IPS DF 4.7 (cell line): Measurements from ENCODE around the gene HPCAL1.

Experiments used
- DNase-seq: peaks from one replicate; pipeline ENCODE4 v3.0.0-alpha.2; 2013; ENCODE audit warnings: low spot score; ENCODE audit errors: extremely low read depth

The HPCAL1 gene

DNA sequence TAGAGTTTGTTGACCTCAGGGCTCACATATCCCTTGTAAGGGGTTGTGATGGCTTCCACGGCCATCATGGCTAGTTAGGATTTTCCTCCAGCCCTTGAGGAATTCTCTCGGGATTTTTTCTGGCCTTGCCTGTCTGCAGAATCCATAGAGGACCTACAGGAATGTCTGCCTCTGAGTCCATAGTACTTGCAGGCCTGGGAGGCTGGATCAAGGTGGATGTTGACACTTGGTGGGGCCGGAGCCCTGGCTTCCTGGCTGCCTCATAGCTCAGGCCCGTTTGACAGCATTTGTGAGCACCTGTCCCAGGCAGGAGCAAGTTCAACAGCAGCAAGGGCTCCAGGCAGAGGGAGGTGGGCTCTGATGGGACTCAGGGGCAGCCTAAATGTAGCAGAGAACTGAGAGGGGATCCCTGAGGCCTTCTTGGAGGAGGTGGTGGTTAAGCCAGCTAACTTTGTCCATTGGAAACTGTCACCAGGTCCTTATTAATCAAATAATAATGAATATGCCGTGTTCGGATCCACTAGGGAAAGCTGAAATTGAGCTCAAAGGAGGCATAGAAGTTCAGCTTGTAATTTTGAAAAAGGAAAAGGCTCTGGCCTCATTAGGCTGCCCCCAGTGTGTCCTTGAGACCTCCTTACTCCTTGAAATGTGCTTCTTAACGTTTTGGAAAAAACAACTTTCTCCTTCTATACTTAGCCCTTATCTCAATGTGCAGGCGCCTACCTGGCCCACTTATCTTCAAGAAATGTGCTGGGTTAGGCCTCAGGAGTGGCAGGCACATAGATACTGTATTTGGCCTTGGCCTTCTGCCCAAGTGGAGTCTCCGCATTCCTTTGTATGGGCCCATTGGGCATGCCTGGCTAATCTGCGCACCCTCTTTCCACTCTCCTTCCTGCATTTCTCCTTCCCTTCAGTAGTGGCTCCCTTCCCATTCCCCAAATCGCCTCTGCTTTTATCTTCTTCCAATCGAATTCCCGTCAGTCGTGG is 66.9 kb downstream of the HPCAL1 start:
- no peak for DNase-seq

DNA sequence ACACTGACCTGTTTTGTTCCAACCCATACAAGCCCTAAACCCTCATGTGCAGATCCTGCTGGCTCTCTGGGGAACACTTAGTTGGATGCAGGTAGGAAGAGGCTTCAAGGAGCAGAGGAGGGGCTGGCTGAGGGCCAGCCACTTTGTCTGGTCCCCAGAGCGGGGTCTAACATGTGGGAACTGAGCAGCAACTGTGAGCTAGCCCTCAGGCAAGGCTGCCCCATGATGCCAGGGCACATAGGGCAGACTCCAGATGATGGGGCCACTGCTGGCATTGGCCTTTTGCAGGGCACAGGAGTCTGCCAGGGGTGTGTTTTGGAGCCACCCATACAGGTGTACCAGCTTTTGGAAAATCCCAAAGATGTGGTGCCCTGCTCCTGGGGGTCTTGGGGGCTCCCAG is 67.7 kb downstream of the HPCAL1 start:
- no peak for DNase-seq

DNA sequence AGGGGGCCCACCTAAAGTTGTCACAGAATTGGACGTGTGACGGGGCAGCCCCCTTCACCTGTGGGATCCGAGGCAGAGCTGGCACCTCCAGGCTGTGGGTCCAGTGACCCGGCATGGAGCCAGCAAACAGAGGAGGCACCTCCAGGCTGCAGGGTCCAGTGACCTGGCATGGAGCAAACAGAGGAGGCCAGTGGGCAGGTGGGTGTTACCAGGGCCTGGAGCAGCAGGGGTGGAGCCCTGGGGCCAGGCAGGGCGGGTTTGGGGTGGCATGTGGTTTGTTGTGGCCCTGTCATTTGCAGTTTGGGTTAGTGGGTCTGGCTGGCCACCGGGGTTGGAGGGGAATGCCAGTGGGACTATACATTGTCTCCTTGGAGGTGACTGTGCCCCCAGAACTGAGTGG is 68.2 kb downstream of the HPCAL1 start:
- DNase-seq = no peak

DNA sequence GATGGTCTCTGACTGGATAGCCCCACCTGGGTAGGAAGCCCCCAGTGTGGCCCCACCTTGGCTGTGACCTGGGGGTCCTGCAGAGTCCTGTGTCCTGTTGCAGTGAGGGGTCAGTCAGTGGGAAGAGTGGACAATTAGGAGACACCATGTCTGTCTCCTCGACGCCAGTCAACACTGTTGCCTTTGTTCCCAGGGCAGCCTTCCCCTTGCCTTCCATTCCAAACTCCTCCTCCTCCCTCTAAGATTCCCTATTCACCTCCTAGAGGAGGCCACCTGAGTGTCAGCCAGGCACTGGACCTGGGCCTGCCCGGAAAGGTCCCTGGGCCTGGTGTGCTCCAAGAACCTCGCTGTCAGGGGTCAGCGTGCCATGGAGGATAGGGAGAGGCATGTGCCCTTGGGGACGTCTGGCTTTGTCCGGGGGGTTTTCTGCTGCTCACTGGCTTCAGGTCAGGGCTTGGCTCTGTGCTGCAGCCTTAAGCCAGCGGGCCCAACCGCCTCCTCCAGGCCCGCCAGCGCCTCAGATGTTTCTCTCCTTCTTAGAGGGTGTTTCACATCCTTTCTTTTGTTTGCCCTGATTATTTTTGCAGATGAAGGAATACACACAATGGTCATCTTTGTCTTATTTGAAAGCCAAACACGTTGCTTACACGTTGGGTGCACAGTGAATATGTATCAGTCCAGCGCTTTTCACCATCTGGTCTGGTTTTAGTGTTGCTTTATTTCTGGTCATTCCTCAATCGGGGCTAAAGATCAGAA is 68.9 kb downstream of the HPCAL1 start:
- no peak for DNase-seq

DNA sequence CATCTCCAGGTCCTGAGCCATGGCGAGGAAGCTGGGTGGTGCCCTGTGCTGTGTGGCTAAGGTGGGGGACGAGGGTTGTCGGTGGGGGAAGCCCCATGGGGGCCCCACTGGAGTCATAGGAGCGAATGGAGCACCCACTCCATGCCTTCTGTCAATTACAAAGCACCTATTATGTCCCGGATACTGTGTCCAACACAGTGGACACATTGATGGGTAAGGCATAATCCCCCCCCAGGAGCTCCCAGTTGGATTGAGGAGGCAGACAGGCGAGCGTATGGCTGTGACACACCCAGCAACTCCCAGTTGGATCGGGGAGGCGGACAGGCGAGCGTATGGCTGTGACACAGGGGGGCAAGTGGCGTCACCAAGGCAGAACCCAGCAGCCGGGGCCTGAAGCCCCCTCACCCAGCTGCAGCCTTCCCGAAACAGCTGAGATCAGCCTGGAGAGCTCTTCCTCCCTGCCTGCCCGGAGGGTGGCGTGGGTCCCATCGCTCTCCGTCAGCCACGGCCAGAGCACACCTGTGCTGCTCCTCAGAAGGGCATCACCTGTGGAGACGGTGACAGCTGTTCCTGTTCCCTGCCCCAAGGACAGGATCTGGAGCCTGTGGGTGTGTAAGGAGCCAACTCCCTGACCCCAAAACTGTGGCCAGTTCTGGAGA is 69.6 kb downstream of the HPCAL1 start:
- DNase-seq = no peak

DNA sequence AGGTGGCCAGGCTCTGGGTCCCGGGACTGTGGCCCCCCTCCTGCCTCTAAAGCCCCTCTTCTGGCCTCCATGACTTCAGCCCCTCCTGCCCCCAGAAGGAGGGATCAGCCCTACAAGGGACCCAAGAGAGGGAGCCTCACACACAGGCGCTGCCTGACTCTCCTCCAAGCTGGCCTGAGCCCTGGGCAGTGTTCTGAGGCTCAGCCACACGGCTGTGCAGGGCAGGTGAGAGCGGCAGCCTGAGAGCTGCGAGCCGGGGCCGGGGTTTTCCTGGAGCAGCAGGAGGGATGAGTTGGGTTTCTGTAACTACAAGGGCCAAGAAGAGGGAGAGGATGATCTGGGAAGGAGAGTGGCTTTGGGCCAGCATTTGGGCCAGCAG is 70.1 kb downstream of the HPCAL1 start:
- no peak for DNase-seq

DNA sequence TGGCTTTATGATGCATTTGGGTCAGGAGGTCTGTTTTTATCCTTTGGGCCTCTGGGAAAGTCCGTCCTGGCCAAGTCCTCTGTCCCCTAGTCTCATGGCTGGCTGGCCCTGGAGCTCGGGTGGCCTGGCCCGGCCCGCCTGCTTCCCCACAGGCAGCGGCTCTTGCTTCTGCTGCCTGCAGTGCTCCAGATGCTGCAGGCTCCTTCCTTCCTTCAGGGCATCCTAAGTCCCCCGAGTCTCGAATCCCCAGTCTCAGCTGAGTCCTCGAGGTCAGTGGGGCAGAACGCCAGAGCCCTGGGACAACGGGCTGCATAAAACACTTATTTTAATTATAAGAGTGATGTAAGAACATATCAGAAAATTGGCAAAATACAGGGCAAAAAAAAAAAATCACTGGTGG is 71.2 kb downstream of the HPCAL1 start:
- DNase-seq = no peak

DNA sequence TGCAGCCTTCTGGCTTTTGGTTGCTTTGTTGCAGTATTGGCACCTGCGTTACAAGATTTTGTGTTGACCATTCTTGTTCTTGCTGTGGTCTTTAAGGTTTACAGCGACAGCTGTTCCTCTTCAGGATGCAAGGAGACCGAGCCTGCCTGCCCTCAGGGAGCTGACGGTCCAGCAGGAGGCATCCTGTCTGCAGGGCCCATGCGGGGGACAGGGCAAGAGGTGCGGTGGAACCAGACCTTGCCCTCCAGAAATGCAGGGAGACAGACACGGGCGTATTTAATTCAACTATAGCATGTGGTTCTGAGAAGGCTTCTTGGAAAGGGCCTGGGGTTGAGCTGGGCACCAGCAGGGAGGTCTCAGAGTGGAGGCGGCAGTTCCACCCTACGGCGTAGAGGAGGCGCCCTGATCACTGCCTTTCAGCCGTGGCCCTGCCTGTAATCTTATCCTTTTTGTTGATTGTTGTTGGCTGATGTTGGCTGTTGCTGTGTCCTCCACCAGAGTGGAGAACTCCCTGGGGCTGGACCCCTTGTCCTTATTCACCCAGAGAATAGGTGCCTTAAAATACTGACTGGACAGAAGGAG is 71.7 kb downstream of the HPCAL1 start:
- no peak for DNase-seq

DNA sequence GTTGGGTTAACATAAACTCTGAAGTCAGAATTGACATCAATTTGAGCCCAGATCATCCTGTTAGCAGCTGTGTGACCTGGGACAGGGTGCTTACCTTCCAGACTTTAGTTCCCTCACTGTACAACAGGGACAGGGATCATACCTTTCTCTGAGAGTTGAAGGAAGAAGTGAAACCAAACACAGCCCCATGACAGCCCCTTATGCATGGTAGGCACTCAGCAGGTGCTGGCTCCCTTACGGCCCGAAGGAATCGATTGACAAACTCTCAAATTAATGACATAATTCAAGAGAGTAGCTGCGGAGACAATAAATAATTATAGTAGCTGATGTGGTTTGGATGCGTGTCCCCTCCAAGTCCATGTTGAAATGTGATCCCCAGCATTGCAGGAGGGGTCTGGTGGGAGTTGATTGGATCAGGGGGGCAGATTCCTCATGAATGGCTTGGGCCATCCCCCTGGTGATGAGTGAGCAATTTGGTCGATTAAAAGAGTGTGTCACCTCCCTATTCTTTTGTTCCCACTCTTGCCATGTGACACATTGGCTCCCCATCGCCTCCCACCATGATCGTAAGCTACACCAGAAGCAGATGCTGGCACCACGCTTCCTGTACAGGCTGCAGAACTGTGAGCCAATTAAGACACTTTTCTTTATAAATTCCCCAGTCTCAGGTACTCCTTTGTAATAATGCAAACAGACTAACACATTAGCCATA is 73.0 kb downstream of the HPCAL1 start:
- DNase-seq = no peak

DNA sequence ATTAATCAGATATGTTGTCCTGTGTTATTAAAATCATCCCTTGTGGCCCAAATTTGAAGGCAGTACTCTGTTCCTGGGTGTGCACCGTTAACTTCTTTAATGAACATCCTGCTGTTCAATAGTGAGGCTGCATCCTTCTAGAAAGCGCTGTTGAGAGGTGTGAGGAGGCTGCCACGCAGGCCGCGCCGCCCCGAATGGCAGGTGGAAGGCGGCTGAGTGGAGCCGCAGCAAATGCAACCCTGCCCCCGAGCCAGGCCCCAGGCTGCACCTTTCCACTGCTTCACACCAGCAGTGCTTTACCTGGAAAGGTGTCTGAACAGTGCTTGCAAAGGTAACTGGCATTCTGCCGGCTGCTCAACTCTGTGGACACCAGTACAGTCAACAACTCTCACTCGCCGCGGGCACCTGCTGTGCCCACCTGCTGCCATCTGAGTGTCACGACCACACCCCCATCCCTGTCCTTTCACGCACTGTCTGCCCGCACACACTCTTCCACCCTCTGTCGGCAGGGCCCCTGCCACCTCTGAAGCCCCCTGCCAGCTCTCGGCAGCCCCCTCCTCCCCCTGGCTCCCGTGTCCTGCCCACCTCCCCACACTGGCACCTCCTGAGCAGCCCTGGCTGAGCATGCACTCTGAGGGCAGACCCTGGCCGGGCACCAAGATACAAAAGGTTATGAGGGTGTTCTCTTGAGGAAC is 74.5 kb downstream of the HPCAL1 start:
- DNase-seq = no peak

DNA sequence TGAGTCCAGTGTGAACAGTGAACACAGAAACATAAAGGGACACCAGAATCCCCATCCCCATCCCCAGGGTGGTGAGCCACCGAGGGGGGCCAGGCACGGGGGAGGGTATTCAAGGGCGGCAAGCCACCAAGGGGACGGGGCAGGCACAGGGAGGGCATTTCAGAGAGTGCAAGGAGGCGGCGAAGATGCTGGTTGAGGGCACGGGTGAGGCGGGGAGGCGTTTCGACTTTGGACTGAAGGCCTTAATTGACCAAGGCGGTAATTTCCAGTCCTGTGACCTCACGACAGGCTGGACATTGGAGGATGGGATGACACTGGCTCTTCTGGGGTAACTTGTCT is 75.0 kb downstream of the HPCAL1 start:
- no peak for DNase-seq

DNA sequence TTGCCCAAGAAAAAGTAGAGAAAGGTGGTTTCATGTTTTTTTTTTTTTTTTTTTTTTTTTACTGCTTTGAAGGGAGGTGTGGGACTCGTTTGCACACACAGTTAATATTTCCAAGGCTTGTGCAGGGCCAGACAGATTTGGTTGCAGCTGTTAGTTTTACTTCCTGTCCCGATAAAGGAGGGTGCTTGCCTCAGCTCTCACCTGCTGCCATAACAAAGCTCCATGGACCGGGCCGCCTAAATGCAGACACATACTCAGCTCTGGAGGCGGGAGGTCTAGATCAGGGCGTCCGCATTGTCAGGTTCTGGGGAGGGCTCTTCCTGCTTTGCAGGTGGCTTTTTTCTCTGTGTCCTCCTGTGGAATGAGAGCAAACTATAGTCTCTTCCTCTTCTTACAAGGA is 75.5 kb downstream of the HPCAL1 start:
- no peak for DNase-seq

DNA sequence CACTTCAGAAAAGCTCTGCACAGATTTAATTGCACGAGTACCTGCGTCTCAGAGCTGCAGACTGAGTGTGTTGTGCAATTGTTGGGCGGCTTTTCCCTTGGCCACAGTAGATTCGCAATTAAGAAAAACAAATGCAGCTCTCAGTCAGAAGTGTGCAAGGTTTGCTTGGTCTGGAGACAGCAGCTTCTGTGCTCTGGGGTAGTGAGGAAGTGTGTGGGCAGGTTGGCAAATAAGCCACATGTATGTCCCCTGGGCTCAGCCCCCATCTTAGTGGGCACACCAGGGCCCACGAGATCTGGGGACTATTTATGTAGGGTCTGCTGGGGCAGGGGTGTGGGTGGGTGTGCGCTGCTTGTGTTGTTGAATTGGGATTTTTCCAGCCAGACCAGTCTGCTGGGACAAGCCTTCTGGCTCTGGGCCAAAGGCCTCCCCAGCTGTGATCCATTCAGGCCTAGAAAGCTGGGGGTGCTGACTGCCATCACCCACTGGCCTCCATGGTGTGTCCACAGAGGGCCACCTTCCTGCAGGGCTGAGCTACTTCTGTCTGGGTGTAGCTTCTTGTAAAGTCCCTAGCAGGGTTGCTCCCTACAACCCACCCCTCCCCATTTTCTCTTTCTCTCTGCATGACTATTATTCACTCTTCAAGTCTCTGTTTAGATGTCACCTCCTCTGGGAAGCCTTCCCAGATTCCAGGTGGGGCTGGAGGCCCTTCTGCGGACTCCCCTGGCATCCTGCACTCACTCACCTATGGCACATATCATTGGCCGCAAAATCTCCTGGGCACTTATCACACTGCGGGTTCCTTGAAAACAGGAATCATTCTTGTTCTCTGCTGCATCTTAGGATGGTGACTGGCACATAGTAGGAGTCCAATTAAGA is 77.6 kb downstream of the HPCAL1 start:
- DNase-seq = no peak

DNA sequence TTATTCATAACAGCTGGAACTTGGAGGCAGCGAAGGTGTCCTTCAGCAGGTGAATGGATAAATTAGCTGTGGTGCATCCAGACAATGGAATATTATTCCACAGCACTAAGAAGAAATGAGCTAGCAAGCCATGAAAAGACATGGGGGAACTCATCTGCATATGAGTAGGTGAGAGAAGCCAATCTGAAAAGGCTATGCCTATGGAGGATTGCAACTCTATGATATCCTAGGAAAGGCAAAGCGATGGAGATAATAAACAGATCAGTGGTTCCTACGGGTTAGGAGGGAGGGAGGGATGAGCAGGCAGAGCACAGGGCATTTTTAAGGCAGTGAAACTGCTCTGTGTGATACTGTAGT is 79.3 kb downstream of the HPCAL1 start:
- DNase-seq = no peak

DNA sequence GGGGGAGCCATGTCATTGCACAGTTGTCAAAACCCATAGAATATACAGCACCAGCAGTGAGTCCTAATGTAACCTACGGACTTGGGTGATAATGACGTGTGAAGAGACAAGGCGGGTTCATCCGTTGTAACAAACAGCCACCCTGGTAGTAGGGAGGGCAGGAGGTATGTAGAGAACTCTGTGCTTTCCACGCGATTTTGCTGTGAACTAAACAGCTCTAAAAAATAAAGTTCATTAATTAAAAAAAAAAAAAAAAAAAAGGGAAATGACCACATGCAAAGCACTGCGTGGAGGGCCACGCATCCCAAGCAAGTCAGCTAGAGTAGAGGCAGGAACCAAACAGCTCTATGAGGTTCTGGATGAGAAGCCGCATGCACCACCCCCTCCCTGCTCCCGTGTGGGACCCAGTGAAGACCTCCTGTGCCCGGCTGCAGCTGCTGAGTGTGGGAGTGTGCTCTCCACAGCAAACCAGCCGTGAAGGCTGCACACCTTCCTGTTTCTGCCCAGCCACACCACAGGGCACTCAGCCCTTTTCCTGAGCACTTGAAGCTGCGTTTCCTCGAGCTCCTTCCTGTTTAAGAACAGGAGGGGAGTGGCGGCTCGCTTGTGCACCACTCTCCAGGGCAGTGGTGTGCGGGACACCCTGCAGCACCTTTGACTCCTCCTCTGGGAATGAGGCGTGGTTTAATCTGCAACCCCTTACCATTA is 79.8 kb downstream of the HPCAL1 start:
- no peak for DNase-seq

DNA sequence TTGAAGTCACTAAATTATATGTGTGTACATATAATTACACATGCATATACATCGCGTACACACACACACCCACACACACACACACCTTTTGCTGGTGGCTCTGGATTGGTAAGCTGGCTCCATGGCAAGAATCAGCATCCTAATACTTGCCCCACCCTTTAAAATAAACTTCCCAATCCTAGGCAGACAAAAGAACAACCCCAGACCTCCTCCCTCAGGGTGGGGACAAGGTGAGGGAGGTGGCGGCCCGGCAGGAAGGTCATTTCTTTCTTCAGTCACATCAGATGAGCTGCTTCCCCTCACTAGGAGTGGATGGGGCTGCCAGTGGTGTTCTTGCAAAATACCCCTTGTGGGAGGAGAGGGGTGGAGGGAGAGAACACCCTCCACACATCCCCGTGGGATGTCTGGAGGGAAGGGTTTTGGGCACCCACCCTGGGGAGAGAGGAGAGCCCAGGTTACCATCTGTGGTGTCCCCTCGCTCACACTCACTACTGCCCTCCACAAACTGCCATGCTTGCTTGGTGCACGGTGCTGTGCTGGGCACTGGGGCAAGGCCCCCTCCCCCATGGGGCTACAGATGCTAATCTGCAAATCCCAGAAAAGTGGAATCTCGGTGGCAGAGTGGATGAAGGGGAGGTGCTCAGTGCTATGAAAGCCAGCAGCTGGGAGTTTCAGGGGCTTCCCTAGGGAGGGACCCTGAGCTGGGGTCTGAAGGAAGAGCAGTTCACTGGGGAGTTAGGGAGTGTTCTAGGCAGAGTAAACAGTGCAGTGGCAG is 81.4 kb downstream of the HPCAL1 start:
- no peak for DNase-seq

DNA sequence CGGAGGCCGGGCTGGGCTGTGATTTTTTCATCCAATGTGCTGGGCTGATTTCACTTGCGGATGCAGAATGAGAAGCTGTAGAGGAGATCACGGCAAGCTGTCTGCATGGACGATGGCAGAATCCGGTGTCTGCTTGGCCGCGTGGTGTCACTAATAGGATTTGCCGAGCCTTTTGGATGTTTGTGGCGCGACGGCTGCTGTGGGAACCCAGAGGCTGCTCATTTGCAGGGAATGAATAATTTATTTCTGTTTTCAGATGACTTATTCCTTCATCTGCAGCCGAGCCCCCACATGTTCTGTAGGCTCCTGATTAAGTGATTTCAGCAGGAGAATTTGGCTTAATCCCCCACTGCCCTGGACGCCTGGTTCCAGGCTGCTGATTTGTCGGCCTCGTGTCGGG is 82.8 kb downstream of the HPCAL1 start:
- no peak for DNase-seq
